Neural cell (in vitro differentiated cells): ENCODE measurements around the gene SETBP1. TPM values are rescaled to one million over a fixed set of nuclear protein-coding genes. Genes with fewer than 3 reads are reported as not detected.

Experiments
- H2AFZ ChIP-seq: fragments of 200-600, 300-800 bp; sonication (generic), shearing (Covaris generic); 2 replicates; pipeline ENCODE4 v1.6.0; 2014; ENCODE audit warnings: low read depth, mild to moderate bottlenecking, antibody characterized with exemption, low read length, moderate library complexity
- H3F3A ChIP-seq: fragments of 200-600 bp; shearing (Covaris generic); 2 replicates; pipeline ENCODE4 v1.6.1; 2016; ENCODE audit warnings: mild to moderate bottlenecking, moderate library complexity, mixed read lengths, antibody characterized with exemption, low read length; ENCODE audit not compliant: insufficient read depth, poor library complexity, severe bottlenecking
- H3K27ac ChIP-seq: fragments of 200-600, 300-800 bp; sonication (generic), shearing (Covaris generic); 2 replicates; pipeline ENCODE4 v1.5.1; 2014; ENCODE audit warnings: mild to moderate bottlenecking, low read length, moderate library complexity
- H3K27me3 ChIP-seq: fragments of 300-800, 200-600 bp; sonication (generic), shearing (Covaris generic); 2 replicates; pipeline ENCODE4 v1.6.0; 2014; ENCODE audit warnings: mild to moderate bottlenecking, low read depth, low read length, moderate library complexity; ENCODE audit not compliant: insufficient read depth
- H3K36me3 ChIP-seq: fragments of 300-800, 200-600 bp; sonication (generic), shearing (Covaris generic); 2 replicates; pipeline ENCODE4 v1.5.1; 2014; ENCODE audit warnings: mild to moderate bottlenecking, antibody characterized with exemption, low read length, moderate library complexity; ENCODE audit not compliant: insufficient read depth
- H3K4me2 ChIP-seq: fragments of 300-800, 200-600 bp; sonication (generic), shearing (Covaris generic); 2 replicates; pipeline ENCODE4 v1.6.0; 2014; ENCODE audit warnings: mild to moderate bottlenecking, low read length
- H3K4me3 ChIP-seq: fragments of 300-800, 200-600 bp; sonication (generic), shearing (Covaris generic); 2 replicates; pipeline ENCODE4 v1.5.1; 2014; ENCODE audit warnings: mild to moderate bottlenecking, low read length, moderate library complexity
- H3K79me2 ChIP-seq: fragments of 200-600 bp; shearing (Covaris generic); replicated peaks from 2 replicates; pipeline ENCODE4 v1.6.0; 2014; ENCODE audit warnings: mild to moderate bottlenecking, low read length, moderate library complexity; ENCODE audit not compliant: insufficient read depth
- H3K9ac ChIP-seq: fragments of 300-800, 200-600 bp; sonication (generic), shearing (Covaris generic); 2 replicates; pipeline ENCODE4 v1.6.1; 2016; ENCODE audit warnings: mild to moderate bottlenecking, low read length, mixed read lengths
- H3K9me2 ChIP-seq: fragments of 200-600 bp; shearing (Covaris generic); 2 replicates; pipeline ENCODE4 v1.6.1; 2016; ENCODE audit warnings: mild to moderate bottlenecking, low read length, mixed read lengths; ENCODE audit not compliant: insufficient read depth
- H3K9me3 ChIP-seq: fragments of 200-600, 300-800 bp; sonication (generic), shearing (Covaris generic); 2 replicates; pipeline ENCODE4 v1.6.1; 2016; ENCODE audit warnings: mild to moderate bottlenecking, mixed run types, low read length, moderate library complexity, mixed read lengths
- H4K20me1 ChIP-seq: fragments of 200-600 bp; shearing (Covaris generic); 2 replicates; pipeline ENCODE4 v1.6.1; 2016; ENCODE audit warnings: mild to moderate bottlenecking, mixed run types; ENCODE audit not compliant: insufficient read depth
- CTCF ChIP-seq: fragments of 450-650 bp; IDR thresholded peaks from 2 replicates; pipeline ENCODE4 v1.5.1; 2014; ENCODE audit warnings: antibody characterized with exemption, mild to moderate bottlenecking, moderate library complexity; ENCODE audit not compliant: poor library complexity, severe bottlenecking
- EP300 ChIP-seq: fragments of 450-650 bp; conservative IDR thresholded peaks from 2 replicates; pipeline ENCODE4 v1.6.1; 2014; ENCODE audit warnings: antibody characterized with exemption, mild to moderate bottlenecking, moderate library complexity; ENCODE audit not compliant: poor library complexity, severe bottlenecking
- EZH2 ChIP-seq: fragments of 200-600, 300-800 bp; shearing (Covaris generic), sonication (generic); IDR thresholded peaks from 2 replicates; pipeline ENCODE4 v1.6.1; 2014; ENCODE audit warnings: antibody characterized with exemption, low read length, borderline replicate concordance, mild to moderate bottlenecking; ENCODE audit not compliant: insufficient read depth, poor library complexity, severe bottlenecking
- MXI1 ChIP-seq: fragments of 450-650 bp; conservative IDR thresholded peaks from 2 replicates; pipeline ENCODE4 v1.6.1; 2014; ENCODE audit warnings: antibody characterized with exemption, mild to moderate bottlenecking; ENCODE audit not compliant: poor library complexity, severe bottlenecking
- POLR2AphosphoS5 ChIP-seq: IDR thresholded peaks from 2 replicates; pipeline ENCODE4 v1.6.1; 2012
- RAD21 ChIP-seq: fragments of 450-650 bp; conservative IDR thresholded peaks from 2 replicates; pipeline ENCODE4 v1.6.1; 2014; ENCODE audit warnings: antibody characterized with exemption, mild to moderate bottlenecking, moderate library complexity
- REST ChIP-seq: IDR thresholded peaks from 2 replicates; pipeline ENCODE4 v1.6.1; 2012; ENCODE audit warnings: borderline replicate concordance
- SMC3 ChIP-seq: fragments of 450-650 bp; conservative IDR thresholded peaks from 2 replicates; pipeline ENCODE4 v1.6.1; 2014; ENCODE audit warnings: antibody characterized with exemption, mild to moderate bottlenecking, moderate library complexity; ENCODE audit not compliant: poor library complexity
- TAF1 ChIP-seq: IDR thresholded peaks from 2 replicates; pipeline ENCODE4 v1.6.1; 2012; ENCODE audit warnings: low read depth
- polyA plus RNA-seq: library from polyadenylated mRNA; depleted of rRNA; stranded (reverse); fragments of >200 nt; gene quantifications from 2 replicates; pipeline ENCODE4 v1.2.3, GENCODE V29; 2014

Gene SETBP1
- polyA plus RNA-seq, 1 donor from 2014 or later = 13.7 TPM

- no peaks in the 10 kb centered on the region for H3K27me3 ChIP-seq
- H3K4me2 ChIP-seq = no peak overlapping the region
- H3K36me3 ChIP-seq = no peaks in the 10 kb centered on the region
- no peak overlapping the region for H3K4me3 ChIP-seq
- no peaks in the 10 kb centered on the region for H3K9me3 ChIP-seq
- no peak overlapping the region for H2AFZ ChIP-seq
- H3K27ac ChIP-seq = no peak overlapping the region
- H4K20me1 ChIP-seq = no peaks in the 10 kb centered on the region
- TF ChIP-seq CTCF (no peak), RAD21 (no peak), SMC3 (no peak), EZH2 (no peak), TAF1 (no peak), MXI1 (no peak), POLR2AphosphoS5 (no peak), REST (no peak), EP300 (no peak)
- H3K79me2 ChIP-seq = no peaks in the 10 kb centered on the region
- H3K9me2 ChIP-seq = no peaks in the 10 kb centered on the region
- no peak overlapping the region for H3K9ac ChIP-seq
- no peaks in the 10 kb centered on the region for H3F3A ChIP-seq
These were observed 377.4 kb downstream of the SETBP1 start for GRCh38 chr18:45057955-45058600.

GRCh38 chr18:45059695-45060094, 379.0 kb downstream of the SETBP1 start:
- Histone ChIP-seq H3K9me2 (no peaks in the 10 kb centered on the region), H2AFZ (no peak overlapping the region), H3K4me2 (no peak overlapping the region), H3K27ac (no peak overlapping the region), H3K79me2 (no peaks in the 10 kb centered on the region), H3K36me3 (peaks cover under 1% of the 10 kb centered on the region), H4K20me1 (no peaks in the 10 kb centered on the region), H3K27me3 (no peaks in the 10 kb centered on the region), H3K9ac (no peak overlapping the region), H3K4me3 (no peak overlapping the region), H3F3A (no peaks in the 10 kb centered on the region), H3K9me3 (no peaks in the 10 kb centered on the region)
- TF ChIP-seq TAF1 (no peak), RAD21 (no peak), MXI1 (no peak), REST (no peak), EZH2 (no peak), CTCF (no peak), POLR2AphosphoS5 (no peak), SMC3 (no peak), EP300 (no peak)
